HUES6 (cell line): ENCODE results near the gene CLMP.
A peak's percentile ranks its signal among the peaks of the same experiment; 100 is the strongest.

Experiments used
- H3K27ac ChIP-seq: 2 replicates; pipeline ENCODE4 v1.7.0; 2013; ENCODE audit warnings: low read depth, mild to moderate bottlenecking, low read length, inconsistent platforms
- H3K27me3 ChIP-seq: 2 replicates; pipeline ENCODE4 v1.6.1; 2013; ENCODE audit warnings: low read length; ENCODE audit not compliant: control insufficient read depth, insufficient read depth
- H3K36me3 ChIP-seq: 2 replicates; pipeline ENCODE4 v1.6.1; 2013; ENCODE audit warnings: low read length; ENCODE audit not compliant: control insufficient read depth, insufficient read depth
- H3K4me1 ChIP-seq: 2 replicates; pipeline ENCODE4 v1.6.1; 2013; ENCODE audit warnings: low read length; ENCODE audit not compliant: control insufficient read depth, insufficient read depth
- H3K4me3 ChIP-seq: 2 replicates; pipeline ENCODE4 v1.5.1; 2013; ENCODE audit warnings: low read depth, low read length
- H3K9ac ChIP-seq: one replicate; pipeline ENCODE4 v1.6.1; 2013; ENCODE audit warnings: mild to moderate bottlenecking, low read length
- H3K9me3 ChIP-seq: 2 replicates; pipeline ENCODE4 v1.6.1; 2013; ENCODE audit warnings: low read depth, low read length; ENCODE audit not compliant: control insufficient read depth, insufficient read depth

CLMP gene

GRCh38 chr11:123179586-123179985 lies 15.5 kb downstream of the CLMP start:
- H3K9ac ChIP-seq: no peak overlapping the region
- H3K9me3 ChIP-seq: peaks cover 9% of the 10 kb centered on the region; the same call in 1 of the 2 replicates
- no peaks in the 10 kb centered on the region for H3K27me3 ChIP-seq
- H3K4me1 ChIP-seq: peaks cover 45% of the 10 kb centered on the region
- H3K4me3 ChIP-seq: no peak overlapping the region
- H3K27ac ChIP-seq: no peak overlapping the region
- H3K36me3 ChIP-seq: no peaks in the 10 kb centered on the region; the same call in 1 of the 2 replicates

GRCh38 chr11:123178186-123178585 lies 16.9 kb downstream of the CLMP start:
- Histone ChIP-seq H3K4me1 (peaks cover 38% of the 10 kb centered on the region), H3K27ac (no peak overlapping the region)

GRCh38 chr11:123176785-123177184 lies 18.3 kb downstream of the CLMP start:
- no peaks in the 10 kb centered on the region; the same call in 1 of the 2 replicates for H3K36me3 ChIP-seq
- H3K9ac ChIP-seq: no peak overlapping the region
- no peak overlapping the region for H3K4me3 ChIP-seq
- no peaks in the 10 kb centered on the region for H3K27me3 ChIP-seq
- H3K4me1 ChIP-seq: peaks cover 35% of the 10 kb centered on the region; the same call in 1 of the 2 replicates
- peaks cover 9% of the 10 kb centered on the region; the same call in 1 of the 2 replicates for H3K9me3 ChIP-seq
- no peak overlapping the region for H3K27ac ChIP-seq

More at GRCh38 chr11:123178186-123178585, 16.9 kb downstream of the CLMP start:
- Histone ChIP-seq H3K4me3 (no peak overlapping the region), H3K36me3 (no peaks in the 10 kb centered on the region; the same call in 1 of the 2 replicates), H3K9ac (no peak overlapping the region), H3K9me3 (peaks cover 9% of the 10 kb centered on the region; the same call in 1 of the 2 replicates), H3K27me3 (no peaks in the 10 kb centered on the region)

- no peak overlapping the region for H3K9ac ChIP-seq
- no peaks in the 10 kb centered on the region for H3K27me3 ChIP-seq
- peaks cover 44% of the 10 kb centered on the region for H3K4me1 ChIP-seq
- 0 out of 2 replicates have a peak, but pooled peaks cover 4% of the 10 kb centered on the region for H3K36me3 ChIP-seq
- H3K4me3 ChIP-seq: no peak overlapping the region
- H3K27ac ChIP-seq: no peak overlapping the region
- no peaks in the 10 kb centered on the region for H3K9me3 ChIP-seq
These were observed 20.6 kb downstream of the CLMP start for GRCh38 chr11:123174196-123175183.

- H3K36me3 ChIP-seq: 0 out of 2 replicates have a peak, but pooled peaks cover 4% of the 10 kb centered on the region
- H3K9ac ChIP-seq: no peak overlapping the region
- H3K4me1 ChIP-seq: peaks cover 47% of the 10 kb centered on the region
- H3K9me3 ChIP-seq: no peaks in the 10 kb centered on the region
- no peak overlapping the region for H3K27ac ChIP-seq
- no peak overlapping the region for H3K4me3 ChIP-seq
- H3K27me3 ChIP-seq: no peaks in the 10 kb centered on the region
These were observed 21.2 kb downstream of the CLMP start for GRCh38 chr11:123173856-123174186.

- no peak overlapping the region for H3K4me3 ChIP-seq
- H3K36me3 ChIP-seq: 0 out of 2 replicates have a peak, but pooled peaks cover 4% of the 10 kb centered on the region
- H3K9me3 ChIP-seq: no peaks in the 10 kb centered on the region
- peaks cover 47% of the 10 kb centered on the region for H3K4me1 ChIP-seq
- H3K9ac ChIP-seq: no peak overlapping the region
- H3K27me3 ChIP-seq: no peaks in the 10 kb centered on the region
- no peak overlapping the region for H3K27ac ChIP-seq
These were observed 21.8 kb downstream of the CLMP start for GRCh38 chr11:123173040-123173855.

GRCh38 chr11:123170929-123171328 lies 24.1 kb downstream of the CLMP start:
- peak overlapping the region; percentile 6; the same call in 1 of the 2 replicates for H3K27ac ChIP-seq
- no peak overlapping the region for H3K4me3 ChIP-seq
- H3K4me1 ChIP-seq: peaks cover 55% of the 10 kb centered on the region
- H3K36me3 ChIP-seq: 0 out of 2 replicates have a peak, but pooled peaks cover 4% of the 10 kb centered on the region
- H3K9ac ChIP-seq: no peak overlapping the region
- H3K27me3 ChIP-seq: no peaks in the 10 kb centered on the region
- H3K9me3 ChIP-seq: no peaks in the 10 kb centered on the region

DNA sequence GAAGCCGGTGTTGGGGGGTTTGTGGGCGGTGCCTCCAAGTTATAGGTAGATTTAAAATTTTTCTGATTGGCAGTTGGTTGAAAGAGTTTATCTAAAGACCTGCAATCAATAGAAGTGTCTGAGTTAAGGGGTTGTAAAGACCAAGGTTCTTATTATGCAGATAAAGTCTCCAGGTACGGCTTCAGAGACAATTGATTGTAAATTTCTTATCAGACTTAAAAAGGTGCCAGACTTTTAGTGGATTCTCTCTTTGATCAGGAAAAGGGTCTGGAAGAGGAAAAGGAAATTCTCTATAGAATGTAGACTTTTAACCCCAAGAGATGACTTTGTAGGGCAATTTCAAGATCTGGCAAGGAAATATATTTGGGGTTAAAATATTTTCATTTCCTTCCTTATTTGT lies 25.2 kb downstream of the CLMP start:
- Histone ChIP-seq H3K27me3 (no peaks in the 10 kb centered on the region), H3K4me3 (no peak overlapping the region; the same call in 1 of the 2 replicates), H3K9ac (no peak overlapping the region), H3K9me3 (no peaks in the 10 kb centered on the region), H3K4me1 (peaks cover 53% of the 10 kb centered on the region), H3K36me3 (0 out of 2 replicates have a peak, but pooled peaks cover 4% of the 10 kb centered on the region), H3K27ac (peak overlapping the region; percentile 47; the same call in 1 of the 2 replicates)

DNA sequence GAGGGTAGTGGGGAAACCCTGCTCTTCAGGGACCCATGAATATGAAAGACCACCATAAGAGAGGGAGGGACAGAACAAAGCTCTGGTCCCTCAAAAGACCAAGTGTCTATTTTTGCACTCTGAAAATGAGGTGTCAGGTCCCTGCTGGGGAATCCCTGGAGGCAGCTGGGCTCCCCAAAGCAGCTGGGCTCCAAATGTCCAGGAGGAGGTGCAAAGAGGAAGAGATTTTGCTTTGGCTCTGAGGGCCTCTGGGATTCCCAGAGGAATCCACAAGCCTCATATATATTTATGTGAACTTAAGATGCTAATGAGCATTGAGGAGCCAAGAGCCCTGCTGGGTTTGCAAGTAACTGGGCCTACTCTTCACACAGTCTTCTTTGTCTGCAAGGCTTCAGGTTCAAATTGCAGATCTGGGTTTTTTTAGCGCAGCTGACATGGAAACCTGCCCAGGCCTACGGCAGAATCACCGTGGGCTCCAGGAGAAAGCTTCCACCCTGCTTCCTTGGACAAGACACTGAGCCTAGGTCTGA lies 26.0 kb downstream of the CLMP start:
- no peak overlapping the region; the same call in 1 of the 2 replicates for H3K4me3 ChIP-seq
- no peaks in the 10 kb centered on the region for H3K9me3 ChIP-seq
- peaks cover 50% of the 10 kb centered on the region for H3K4me1 ChIP-seq
- H3K36me3 ChIP-seq: 0 out of 2 replicates have a peak, but pooled peaks cover 4% of the 10 kb centered on the region
- H3K27ac ChIP-seq: peak overlapping the region; percentile 70; the same call in 1 of the 2 replicates
- no peaks in the 10 kb centered on the region for H3K27me3 ChIP-seq
- H3K9ac ChIP-seq: peak overlapping the region; percentile 26

DNA sequence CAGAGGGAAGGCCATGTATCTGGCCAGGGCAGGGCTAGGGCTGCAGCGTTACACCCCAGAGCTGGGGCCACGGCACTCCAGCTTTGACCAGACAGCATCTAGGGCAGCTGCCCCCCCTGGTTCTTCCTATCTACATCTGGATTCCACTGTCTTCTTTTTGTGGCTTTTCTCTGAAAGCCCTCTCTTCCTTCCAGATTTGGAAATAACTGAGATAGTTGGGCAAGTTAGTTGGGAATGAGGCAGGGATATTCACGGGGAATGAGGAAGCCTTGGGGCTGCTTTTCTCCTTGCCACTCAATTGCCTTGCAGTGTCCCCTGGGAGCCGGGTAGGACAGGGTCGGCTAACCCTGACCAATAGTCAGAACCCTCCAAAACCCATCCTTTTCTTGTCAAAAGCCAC lies 26.8 kb downstream of the CLMP start:
- peaks cover 50% of the 10 kb centered on the region for H3K4me1 ChIP-seq
- H3K36me3 ChIP-seq: 0 out of 2 replicates have a peak, but pooled peaks cover 4% of the 10 kb centered on the region
- H3K27me3 ChIP-seq: no peaks in the 10 kb centered on the region
- no peak overlapping the region for H3K9ac ChIP-seq
- H3K27ac ChIP-seq: no peak overlapping the region
- H3K9me3 ChIP-seq: no peaks in the 10 kb centered on the region
- no peak overlapping the region for H3K4me3 ChIP-seq
